G401 (cell line): ENCODE results near the gene BBS5. TPM values are rescaled to one million over a fixed set of nuclear protein-coding genes. Genes with fewer than 3 reads are reported as not detected.
"Not testable (repeated sequence)": the region's sequence is repeated elsewhere in the genome, so short reads cannot be mapped to it uniquely, and the experiment has no call there.

ENCODE experiments used
- DNase-seq: peaks from one replicate; pipeline ENCODE4 v3.0.0-alpha.2; 2015; ENCODE audit warnings: low spot score
- in situ Hi-C: cut with HindIII; loops from 2 replicates; pipeline ENCODE4 v1.10.0; 2016; ENCODE audit warnings: low sequenced_read_pairs, mixed read lengths
- total RNA-seq: library from RNA; depleted of rRNA; stranded (reverse); fragments of >200 nt; shearing (Covaris generic); gene quantifications from 2 replicates; pipeline ENCODE4 v1.2.3, GENCODE V29; 2014; rRNA removed

BBS5 gene
- total RNA-seq, 1 experiment from 2014 or later: 6.9 TPM

DNA sequence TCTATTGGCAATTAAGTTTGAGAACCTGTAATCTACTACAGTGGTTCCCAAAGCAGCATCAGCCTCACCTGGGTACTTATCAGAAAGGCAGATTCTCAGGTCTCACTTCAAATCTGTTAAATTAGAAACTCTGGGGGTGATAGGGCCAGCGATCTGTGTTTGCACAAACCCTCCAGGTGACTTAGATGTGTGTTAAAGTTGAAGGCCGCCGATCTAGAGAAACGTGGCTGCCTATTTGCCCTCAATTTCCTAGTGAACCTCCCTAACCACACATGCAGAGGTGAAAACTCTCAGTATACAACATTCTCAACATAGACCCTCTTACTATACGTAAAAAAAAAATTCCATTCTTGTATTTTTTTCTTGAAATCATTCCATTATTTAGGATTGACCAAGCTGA, 44.4 kb downstream of the BBS5 start:
- DNase-seq: no peak
- in situ Hi-C loops: no loop called here

DNA sequence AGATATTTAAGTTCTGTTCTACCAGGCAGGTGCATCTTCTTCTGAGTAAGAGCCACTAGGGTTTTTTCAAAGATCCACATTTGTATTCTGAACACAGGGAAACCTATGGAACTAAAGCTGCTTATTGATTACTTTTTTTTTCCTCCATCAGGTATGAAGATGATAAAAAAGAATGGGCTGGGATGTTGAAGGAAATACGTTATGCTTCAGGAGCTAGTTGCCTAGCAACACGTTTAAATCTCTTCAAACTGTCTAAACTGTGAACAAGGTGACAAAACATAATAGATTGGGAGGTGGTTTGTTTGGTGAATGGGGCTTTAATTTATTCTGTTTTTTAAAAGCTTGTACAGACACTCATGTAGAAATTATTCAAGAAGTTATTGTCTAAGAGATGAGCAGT, 46.1 kb downstream of the BBS5 start:
- in situ Hi-C loops: no loop called here

DNA sequence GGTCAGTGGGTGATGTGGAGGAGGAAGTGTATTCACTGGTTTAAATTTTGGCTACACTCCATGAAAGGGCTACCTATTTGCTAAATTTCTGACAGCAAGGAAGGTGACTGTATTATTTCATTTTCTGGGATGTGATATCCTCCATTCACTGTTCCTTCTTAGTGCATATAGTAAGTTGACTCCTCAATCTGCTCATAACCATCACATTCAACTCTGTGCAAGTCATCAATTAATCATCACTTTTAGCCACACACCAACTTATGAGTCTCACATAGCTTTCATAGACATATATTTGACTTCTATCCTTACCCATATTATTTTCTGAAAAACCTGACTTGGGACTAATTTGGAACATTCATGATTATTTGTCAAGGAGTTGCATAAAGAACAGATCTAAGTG, 47.2 kb downstream of the BBS5 start:
- in situ Hi-C loops: no loop called here
- no peak for DNase-seq

More for the DNA sequence above, 46.1 kb downstream of the BBS5 start:
- no peak for DNase-seq

GRCh38 chr2:169528271-169528701, 49.0 kb downstream of the BBS5 start:
- peak; percentile 55 for DNase-seq
- in situ Hi-C loops: no loop called here

DNA sequence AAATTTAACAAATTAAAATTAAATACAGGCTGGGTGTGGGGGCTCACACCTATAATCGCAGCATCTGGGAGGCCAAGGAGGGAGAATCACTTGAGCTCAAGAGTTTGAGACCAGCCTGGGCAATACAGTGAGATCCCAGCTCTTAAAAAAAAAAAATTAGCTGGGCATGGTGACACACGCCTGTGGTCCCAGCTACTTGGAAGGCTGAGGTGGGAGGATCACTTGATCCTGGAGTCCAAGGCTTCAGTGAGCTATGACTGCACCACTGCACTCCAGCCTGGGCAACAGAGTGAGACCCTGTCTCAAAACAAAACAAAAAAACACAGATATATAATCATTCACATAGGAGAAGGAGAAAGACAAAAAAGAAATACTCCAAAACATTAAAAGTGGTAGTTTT, 60.2 kb downstream of the BBS5 start:
- DNase-seq, in situ Hi-C loops: not testable (repeated sequence)

GRCh38 chr2:169540146-169540545, 60.9 kb downstream of the BBS5 start:
- in situ Hi-C loops: no loop called here

DNA sequence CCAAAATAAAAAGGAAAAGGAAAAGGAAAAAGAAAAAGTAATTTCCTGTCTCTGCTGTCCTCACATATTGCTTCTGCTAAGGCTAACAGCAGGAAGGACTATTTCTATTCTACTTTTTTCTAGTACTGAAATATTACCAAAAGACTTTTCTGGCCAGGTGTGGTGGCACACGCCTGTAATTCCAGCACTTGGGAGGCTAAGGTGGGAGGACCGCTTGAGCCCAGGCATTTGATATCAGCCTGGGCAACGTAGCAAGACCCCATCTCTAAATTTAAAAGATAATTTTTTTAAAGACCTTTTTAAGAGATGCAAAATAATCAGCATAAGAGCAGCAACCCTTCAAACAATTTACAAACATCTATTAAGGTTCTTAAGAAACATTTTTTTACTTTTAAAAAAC, 63.1 kb downstream of the BBS5 start:
- in situ Hi-C loops: no loop called here
- DNase-seq: no peak

More at GRCh38 chr2:169540146-169540545, 60.9 kb downstream of the BBS5 start:
- no peak for DNase-seq

GRCh38 chr2:169546756-169547155, 67.5 kb downstream of the BBS5 start:
- in situ Hi-C loops: no loop called here
- no peak for DNase-seq

Other genes with a start within 250 kb of the BBS5 start
- gene LRP2, start 117.0 kb upstream of the BBS5 start, total RNA-seq: not detected in 2 replicates
- 0.10 TPM in 1 of 2 replicates, not detected in the other for gene KLHL41, start 30.2 kb downstream of the BBS5 start, total RNA-seq
- 20.2 and 27.7 TPM in 2 replicates for gene FASTKD1, start 94.4 kb downstream of the BBS5 start, total RNA-seq
- gene PPIG, start 104.9 kb downstream of the BBS5 start, total RNA-seq: 39.5 and 57.5 TPM in 2 replicates
- gene CFAP210, start 214.9 kb downstream of the BBS5 start, total RNA-seq: 0.07 TPM in 1 of 2 replicates, not detected in the other
- 5.4 and 9.3 TPM in 2 replicates for gene PHOSPHO2, start 215.0 kb downstream of the BBS5 start, total RNA-seq